GM15510 (cell line): ENCODE results near the gene CLEC18A.
"Not testable (repeated sequence)": the region's sequence is repeated elsewhere in the genome, so short reads cannot be mapped to it uniquely, and the experiment has no call there.

Experiments used
- POLR2A ChIP-seq: IDR thresholded peaks from 3 replicates; pipeline ENCODE4 v1.6.1; 2011; ENCODE audit warnings: borderline replicate concordance; ENCODE audit not compliant: insufficient read length; ENCODE audit errors: extremely low read depth

The CLEC18A gene

GRCh38 chr16:69951017-69951671 is at the start of gene CLEC18A:
CLEC18A (plus strand) TSS chr16:69951334; CDS start chr16:69951367, 33 bp downstream.
- TF ChIP-seq POLR2A = not testable (repeated sequence)

GRCh38 chr16:69903865-69904415 is 47.2 kb upstream of the CLEC18A start:
- no peak for TF ChIP-seq POLR2A

GRCh38 chr16:69904495-69905170 is 46.5 kb upstream of the CLEC18A start:
- no peak for TF ChIP-seq POLR2A

DNA sequence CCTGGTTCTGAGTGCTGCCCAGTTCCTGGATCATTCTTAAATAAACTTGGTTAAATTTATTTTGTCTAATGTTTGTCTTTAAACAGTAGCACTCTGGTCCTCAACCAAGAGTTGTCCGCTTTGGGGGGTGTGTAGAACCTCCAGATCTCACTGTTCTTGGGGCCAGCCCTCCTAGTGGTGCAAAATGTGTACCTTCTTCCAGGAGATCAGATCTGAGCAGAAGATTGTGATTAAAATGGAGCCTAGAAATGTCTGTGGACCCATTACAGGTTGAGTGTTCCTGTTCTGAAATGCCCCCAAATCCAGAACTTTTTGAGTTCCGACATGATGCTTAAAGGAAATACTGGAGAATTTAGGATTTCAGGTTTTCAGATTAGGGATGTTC is 46.0 kb upstream of the CLEC18A start:
- TF ChIP-seq POLR2A = no peak

- no peak for TF ChIP-seq POLR2A
These were observed 44.2 kb upstream of the CLEC18A start for GRCh38 chr16:69906838-69907401.

GRCh38 chr16:69909043-69909442 is 42.1 kb upstream of the CLEC18A start:
- no peak for TF ChIP-seq POLR2A

- TF ChIP-seq POLR2A = no peak
These were observed 41.4 kb upstream of the CLEC18A start for GRCh38 chr16:69909760-69910159.

DNA sequence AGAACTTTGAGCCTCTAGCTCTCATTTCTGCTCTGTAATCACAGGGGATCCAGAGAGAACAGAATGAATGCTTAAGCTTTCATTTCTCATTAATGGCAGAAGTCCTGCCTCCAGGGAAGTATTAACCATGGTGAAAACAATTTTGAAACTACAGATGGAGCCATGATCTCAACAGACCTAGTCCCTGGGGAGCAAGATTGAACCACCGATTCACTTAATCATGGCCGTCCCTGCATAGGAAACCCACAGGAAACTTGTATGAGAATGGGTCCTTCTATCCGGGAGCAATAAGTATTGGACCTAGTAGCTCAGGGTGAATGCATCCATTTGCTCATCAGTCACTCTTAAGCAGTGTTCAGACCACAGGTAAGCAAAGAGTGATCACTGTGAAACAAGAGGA is 40.2 kb upstream of the CLEC18A start:
- no peak for TF ChIP-seq POLR2A

DNA sequence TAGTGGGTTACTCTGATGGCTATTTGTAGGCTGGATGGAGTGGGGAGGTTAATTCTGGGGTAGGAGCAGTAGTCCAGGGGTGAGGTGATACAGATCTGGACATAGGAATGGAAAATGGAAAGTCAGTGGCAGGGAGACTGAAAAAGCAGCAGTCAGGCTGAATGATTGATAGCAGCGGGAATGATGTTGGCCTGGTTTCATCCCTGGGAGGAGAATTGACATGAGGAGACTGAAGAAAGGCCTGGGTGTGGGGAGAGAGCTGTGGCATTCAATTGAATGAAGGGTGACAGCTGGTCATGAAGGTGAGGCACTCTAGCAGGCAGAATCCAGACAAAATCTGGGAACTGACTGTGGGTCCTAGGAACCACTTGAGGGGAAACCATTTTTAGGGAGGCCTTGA is 34.7 kb upstream of the CLEC18A start:
- no peak for TF ChIP-seq POLR2A

DNA sequence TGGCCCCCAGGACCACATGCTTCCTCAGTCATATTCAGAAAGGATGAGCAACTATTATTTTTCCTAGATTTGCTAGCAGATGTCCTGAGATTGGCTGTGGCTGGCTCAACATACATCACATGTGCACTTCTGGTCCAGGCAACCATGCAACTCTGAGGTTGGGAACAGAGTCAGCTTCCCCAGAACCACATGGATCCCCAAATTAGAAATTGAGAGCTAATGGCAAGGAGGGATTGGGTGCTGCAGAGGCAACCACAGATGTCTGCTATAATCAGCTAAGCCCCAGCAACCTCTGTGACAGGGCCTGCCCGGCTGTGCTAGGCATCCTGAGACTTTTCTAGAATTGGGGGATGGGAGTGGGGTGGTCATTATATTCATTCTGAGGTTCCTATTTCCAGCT is 33.8 kb upstream of the CLEC18A start:
- TF ChIP-seq POLR2A = no peak

- no peak for TF ChIP-seq POLR2A
These were observed 33.4 kb upstream of the CLEC18A start for GRCh38 chr16:69917739-69918138.

GRCh38 chr16:69918241-69918640 is 32.9 kb upstream of the CLEC18A start:
- no peak for TF ChIP-seq POLR2A

- no peak for TF ChIP-seq POLR2A
These were observed 30.0 kb upstream of the CLEC18A start for GRCh38 chr16:69921127-69921526.

GRCh38 chr16:69922200-69922599 is 28.9 kb upstream of the CLEC18A start:
- TF ChIP-seq POLR2A = no peak

DNA sequence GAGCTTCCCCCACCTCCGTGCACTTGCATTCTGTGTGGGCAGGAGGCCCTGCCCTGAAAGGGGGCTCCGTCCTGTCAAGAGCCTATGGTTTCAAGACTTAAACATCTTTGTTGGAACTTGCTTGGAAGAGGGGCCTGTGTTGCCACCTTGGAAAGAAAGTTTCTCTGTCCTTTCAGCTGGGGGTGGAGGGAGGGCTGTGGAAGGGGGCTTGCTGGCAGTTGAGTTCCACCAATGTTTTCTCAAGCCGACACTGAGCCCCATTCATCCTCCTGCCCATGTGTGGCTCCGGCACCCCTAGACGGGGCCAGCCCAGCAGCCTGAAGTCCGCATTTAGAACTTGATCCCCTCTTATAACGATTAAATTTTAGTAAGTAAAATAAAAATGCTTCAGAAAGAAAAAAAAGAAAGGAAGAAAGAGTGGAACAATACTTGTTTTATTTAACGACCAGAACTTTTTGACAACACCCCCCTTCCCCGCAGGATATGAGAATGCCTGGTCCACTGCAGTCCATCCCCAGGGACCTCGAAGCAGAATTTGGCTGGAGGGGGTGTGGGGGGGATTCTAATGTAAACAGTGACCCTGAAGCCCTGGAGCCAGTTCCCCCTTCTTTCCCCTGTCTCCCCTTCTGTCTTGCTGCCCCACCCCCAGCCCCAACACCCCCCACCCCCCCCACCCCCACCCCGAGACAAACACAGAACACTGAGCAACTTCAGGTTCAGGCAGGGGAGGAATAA is 26.9 kb upstream of the CLEC18A start:
- no peak for TF ChIP-seq POLR2A

GRCh38 chr16:69924777-69925191 is 26.4 kb upstream of the CLEC18A start:
- no peak for TF ChIP-seq POLR2A

GRCh38 chr16:69925311-69925710 is 25.8 kb upstream of the CLEC18A start:
- no peak for TF ChIP-seq POLR2A
